Stimulated activated CD8-positive, alpha-beta memory T cell treated with anti-CD3 and anti-CD28 coated beads, Interleukin-15, amount 100 ng/mL, for 4 hours (primary cell): ENCODE data around the gene MAPK7.
A peak's percentile ranks its signal among the peaks of the same experiment; 100 is the strongest.

Source experiments
- DNase-seq, 2 donors: peaks; one replicate each; pipeline ENCODE4 v3.0.0-alpha.2; 2020; ENCODE audit warnings: low read depth in 2 of 2

The MAPK7 gene

DNA sequence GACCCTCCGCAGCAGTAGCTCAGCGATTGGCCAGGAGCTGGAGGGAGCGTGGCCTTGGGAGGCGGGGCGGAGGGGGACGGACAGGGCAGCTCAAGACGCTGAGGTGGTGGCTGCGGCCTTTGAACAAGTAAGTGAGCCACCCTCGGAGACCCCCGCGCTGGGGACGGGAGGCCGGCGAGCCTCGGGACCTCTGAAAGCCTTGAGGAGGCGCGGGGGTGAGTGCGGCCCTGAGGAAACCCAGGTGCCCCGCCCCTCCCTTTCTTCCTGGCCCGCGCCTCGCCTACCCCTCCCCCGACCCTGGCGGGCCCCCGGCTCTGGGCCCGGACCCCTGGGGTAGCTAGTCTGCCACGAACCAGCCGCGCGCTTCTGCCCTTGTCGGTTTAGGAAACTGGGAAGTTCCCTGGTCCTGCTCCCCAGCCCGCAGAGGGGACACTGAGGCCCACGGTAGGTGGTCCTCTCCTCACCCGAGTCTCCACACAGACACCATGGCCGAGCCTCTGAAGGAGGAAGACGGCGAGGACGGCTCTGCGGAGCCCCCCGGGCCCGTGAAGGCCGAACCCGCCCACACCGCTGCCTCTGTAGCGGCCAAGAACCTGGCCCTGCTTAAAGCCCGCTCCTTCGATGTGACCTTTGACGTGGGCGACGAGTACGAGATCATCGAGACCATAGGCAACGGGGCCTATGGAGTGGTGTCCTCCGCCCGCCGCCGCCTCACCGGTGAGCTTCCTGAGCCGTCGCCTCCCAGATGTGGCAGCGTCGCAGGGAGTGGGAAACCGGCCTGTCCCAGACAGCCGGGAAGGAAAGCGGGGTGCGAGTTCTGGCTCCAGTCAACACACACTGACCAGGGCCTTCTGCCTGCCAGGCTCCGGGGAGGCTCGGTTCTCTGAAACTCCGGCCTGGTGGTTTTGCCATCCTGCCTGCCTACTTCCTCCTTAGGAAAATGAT is at the start of gene MAPK7:
Gene MAPK7, plus strand, starts transcription at position 83 of the 945 bp plus-strand sequence. Its CDS starts 403 bp downstream, at position 486.
- no peak for DNase-seq

DNA sequence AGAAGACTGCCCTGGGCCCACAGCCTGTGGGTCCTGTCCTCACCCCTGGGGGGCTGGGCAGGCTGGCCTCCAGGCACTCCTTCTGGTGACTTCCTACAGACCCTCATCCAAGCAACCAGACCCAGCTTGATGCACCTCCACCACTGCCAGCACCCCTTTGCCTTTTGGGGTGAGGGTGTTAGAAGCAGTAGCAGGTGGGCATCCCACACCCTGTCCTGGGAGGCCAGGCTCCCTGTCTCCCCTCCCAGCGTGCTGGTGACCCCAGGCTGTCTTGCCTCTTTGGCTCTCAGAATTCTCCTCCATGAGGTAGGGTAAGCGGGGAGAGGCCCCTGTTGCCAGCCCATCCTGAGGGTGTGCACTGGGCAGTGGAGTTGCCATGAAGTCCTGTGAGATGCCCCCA is 49.2 kb upstream of the MAPK7 start:
- no peak for DNase-seq

DNA sequence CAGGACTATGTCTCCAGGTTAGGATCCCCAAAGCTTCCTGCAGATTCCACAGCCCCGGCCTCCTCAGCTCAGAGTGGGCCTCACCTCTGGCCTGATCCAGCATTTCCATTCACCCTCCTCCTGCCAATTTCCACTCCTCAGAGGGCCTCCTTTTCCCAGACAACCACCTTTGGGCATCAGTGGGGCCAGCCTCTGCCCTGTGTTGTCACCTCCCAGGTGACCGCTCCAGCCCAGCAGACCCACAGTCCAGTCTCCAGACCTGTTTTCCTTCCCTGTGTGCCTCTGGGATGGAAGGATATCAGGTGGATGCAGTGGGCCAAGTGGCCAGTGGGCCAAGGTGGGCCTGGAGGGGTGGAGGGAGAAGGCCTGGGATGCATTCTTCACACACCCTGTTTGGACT is 48.5 kb upstream of the MAPK7 start:
- DNase-seq, result no peak

DNA sequence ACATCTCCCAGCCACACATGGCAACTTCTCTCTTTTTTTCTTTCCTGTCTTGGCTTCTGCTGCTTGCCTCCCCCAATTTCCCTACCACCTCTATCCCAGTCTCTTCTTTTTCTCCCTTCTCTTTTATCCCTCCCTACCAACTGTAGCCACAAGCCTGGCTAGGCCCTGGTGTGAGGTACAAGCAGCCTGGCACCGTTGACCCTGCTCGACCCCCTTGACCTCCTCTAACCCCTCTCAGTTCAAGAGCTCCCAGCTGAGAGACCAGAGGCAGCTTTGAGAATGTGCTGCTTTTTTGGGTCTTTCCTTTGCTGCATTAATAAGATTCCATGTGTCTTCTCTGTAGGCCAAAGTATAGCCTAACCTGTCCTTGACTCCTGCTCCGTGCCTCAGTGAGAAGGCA is 48.0 kb upstream of the MAPK7 start:
- no peak for DNase-seq

DNA sequence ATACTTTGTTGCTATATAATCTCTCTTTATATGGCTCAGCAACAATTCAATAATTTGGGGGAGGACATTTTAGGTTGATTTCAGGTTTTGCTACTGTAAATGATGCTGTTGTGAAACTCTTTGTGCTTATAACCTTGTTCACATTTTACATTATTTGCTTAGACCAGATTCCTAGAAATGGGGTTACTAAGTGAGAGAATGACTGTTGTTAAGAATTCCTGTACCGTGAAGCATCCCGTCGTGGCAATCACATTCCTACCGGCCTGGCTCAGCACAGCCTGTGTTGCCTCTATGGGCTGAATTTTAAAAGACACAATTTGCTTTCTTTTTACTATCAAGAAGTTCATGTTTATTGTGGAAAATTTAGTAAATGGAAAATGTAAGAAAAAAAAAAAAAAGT is 47.2 kb upstream of the MAPK7 start:
- no peak for DNase-seq

DNA sequence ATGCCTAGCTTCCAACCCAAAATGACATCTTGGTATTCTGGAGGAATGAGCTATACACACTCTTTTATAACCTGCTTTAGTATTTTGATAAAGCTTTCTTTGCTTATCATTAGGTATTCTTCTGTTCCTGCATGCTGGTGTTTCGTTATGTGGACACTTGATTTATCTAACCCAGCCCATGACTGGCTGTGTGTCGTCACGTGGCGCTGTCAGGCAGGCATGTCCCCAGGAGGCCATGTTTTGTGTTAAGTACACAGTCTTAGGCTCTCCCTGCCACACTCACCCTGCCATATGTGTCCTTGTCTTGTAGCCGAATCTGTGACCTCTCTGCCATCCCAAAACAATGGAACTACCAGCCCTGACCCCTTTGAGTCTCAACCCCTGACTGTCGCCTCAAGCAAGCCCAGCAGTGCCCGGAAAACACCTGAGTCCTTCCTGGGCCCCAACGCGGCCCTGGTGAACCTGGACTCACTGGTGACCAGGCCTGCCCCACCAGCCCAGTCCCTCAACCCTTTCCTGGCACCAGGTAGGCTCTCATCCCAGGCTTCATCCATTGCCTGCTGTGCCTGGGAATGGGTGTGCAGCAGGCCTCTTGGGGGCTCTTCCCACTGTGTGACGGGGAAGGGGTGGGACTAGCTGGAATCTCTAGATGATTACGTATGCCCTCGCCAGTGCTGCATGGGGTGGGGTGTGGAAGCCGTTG is 46.6 kb upstream of the MAPK7 start:
- DNase-seq, result no peak

DNA sequence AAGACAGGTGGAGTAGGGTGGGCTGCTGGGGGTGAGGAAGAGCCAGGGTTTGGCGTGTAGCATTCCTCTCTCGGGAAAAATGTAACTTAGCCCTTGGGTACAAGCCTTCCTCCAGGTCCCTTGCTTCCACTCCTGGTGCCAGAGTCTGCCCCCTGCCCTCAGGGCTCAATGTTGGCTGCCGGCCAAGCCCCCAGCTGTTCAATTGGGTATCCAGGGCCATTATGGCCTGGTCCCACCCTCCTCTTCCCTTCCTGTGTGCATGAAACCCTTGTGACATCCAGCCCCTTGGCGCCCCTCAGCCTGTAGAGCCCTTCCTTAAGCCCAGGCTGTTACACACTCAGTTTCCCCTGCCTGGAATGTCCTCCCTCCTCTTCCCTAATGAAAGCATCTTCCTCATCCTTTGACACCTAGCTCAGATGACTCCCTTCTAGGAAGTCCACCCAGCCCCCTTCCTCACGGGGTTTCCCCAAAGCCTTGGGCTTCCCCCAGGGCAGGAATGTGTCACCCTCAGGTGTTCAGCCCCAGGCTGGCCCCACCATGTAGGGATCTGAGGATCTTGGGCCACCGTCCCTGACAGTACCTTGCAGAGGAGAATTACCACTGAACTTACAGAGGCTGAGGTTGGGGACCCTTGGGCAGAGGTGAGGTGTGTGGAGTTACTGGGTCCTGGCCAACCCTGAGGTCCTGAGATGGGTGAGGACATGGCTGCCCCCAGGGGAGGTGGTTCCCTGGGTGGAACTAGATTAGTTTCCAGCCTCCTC is 45.7 kb upstream of the MAPK7 start:
- DNase-seq, result no peak

DNA sequence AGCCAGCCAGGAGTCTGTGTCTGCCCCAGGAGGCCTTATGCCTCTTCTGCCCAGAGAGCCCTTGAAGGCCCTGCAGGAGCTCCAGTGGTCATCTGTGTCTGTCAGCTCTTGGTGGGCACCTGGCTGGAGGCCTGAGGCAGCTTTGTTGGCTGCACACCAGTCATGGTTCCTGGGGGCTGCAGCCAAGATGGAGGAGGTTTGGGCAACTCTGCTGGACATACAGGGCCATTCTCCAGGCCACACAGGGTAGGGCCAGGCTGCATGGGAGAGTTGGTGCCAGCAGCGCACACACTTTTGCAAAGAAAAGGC is 45.2 kb upstream of the MAPK7 start:
- DNase-seq, result no peak

DNA sequence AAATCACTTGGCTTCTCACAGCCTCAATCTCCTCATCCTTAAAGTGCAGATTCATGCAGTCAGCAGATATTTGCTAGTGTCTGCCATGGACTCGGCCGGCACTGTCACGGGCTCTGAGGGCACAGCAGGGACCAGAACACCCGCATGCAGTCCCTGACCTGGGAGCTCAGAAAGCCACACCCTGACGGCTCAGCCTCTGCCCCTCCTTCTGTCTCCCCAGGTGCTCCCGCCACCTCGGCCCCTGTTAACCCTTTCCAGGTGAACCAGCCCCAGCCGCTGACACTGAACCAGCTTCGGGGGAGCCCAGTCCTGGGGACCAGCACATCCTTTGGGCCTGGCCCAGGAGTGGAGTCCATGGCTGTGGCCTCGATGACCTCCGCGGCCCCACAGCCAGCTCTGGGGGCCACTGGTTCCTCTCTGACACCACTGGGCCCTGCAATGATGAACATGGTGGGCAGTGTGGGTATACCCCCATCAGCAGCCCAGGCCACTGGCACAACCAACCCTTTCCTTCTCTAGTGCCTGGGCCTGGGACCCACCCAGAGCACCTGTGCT is 44.5 kb upstream of the MAPK7 start:
- no peak for DNase-seq

DNA sequence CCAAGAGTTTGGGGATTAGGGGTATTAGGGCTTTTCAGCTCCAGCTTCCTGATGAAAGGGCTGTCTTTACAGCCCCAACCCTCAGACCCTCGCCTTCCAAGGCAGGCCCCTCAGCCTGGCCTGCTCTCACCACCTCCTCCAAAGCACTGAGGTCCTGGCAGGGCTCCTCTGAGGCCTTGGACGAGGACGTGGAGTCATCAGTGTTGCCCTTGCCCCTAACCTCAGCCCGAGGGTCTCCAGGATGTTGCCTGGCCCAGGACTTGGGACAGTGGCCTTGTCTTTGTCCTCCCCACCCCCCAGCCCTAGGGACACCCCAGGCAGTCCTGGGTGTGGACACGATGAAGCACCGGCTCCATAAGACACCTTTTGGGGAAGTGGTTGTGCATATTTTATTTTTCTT is 44.0 kb upstream of the MAPK7 start:
- no peak for DNase-seq

DNA sequence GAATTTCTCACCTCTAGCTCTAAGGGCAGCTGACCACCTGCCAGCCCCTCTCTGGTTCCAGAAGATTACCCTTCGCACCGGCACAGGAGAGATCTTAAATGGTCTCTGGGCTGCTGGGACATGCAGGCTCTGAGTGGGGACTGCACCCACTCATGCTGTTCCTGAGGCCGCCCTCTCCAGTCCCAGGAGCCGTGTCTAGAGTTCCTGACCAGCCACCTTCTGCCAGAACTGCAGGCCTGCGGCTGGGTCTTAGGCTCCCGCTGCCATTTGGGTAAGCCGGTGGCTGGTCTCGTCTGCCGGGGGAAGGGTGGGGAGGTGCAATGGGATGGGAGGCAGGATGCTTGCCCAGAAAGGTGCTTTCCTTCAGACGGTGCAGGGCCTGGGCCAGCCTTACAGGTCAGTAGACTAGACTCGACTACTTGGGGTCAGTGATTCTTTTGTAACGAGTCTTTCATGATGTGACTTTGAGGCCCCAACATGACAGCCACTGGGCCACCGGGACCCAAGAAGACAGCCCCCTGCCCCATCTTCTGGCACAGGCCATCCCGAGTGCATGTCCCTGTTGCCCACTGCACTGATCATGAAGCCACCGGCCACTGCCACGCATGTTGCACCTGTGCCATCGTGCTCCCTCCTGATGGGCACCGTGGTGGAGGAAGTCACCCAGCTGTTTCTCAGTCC is 42.2 kb upstream of the MAPK7 start:
- no peak for DNase-seq

DNA sequence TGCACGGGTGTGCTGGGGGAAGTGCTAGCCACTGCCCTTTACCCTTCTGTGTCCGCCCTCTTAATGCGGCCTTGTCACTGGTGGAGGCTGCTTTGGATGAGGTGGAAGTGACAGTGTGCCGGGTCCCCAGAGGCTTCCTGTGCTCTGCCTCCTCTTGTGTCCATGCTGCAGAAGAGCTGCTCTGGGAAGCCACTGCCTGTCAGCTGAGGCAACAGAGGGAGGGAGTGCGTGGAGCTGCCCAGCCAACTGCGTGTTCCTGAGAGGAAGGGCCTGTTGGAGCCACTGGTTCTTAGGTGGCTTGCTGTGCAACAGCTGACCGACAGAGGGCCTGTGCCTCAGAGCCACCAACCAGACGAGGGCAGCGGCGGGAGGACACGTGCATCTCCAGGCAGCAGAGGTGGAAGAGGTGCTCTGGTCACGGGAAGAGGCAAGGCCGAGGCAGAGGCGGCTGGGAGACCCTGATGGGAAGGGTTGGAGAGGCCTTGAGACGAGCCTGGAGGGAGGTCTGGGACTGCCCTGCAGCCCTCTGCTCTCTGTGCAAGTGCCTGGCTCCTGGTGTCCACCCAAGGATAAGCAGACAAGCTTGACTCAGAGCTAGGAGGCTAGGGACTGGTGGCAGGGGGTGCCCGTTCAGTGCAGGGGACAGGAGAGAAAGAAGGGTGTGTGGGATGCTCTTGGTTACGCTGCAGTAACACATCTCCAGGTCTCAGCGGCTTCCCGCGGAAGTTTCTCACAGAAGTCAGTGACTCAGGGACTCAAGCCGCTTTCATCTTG is 41.2 kb upstream of the MAPK7 start:
- no peak for DNase-seq

DNA sequence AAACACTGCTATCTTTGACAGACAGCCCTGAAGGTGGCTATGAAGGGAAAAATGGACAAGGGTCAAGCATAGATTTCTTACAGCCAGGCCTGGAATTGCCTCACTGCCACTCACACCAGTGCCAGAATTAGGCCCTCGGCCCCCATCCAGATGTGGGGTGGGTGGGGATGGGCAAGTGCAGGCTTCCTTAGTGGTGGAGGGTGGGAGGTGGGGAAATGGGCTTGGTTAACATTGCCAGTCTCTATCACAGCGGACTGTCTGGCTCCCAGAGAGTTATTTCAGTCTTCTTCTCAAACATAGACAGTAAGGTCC is 40.6 kb upstream of the MAPK7 start:
- no peak for DNase-seq

DNA sequence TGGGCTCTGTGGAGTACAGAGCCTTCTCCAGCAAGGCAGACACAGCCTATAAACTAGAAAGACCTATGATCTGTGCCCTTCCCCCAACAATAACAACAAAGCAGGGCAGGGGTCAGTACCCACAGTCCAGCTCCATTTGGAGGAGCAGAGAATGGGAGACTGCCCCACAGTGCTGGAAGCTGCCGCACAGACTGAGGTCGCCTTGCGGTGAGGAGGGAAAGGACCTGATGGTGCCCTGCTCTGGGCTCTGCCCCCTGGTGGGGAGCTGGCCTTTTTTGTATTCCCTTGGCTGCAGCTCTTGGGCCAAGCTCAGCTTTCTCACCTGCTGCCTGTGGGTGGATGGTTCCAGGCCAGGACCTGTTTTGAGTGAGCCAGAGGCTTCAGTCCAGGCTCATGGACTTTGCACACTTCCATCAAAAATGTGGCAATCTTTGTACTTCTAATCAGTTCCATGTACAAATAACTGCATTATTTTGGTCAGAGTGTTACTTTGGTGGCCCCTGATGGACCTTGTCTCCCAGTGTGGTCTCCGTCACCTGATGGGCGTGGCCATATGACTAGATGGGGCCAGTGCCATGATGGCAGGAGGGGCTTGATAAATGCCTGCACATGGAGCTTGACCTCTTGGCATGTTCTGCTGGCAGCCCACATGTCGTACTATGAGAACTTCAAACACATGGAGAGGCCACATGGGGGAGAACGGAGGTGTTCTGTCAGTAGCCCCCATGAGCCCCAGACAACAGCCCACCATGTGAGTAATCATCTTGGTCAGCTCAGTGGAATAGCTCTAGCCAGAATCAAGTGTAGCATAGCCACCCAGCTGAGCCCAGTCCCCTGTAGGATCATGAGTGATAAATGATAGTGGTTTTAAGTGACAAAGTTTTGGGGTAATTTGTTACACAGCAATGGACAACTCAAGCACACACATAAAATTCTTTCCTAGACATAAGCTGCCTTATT is 40.0 kb upstream of the MAPK7 start:
- DNase-seq, result peak in 1 of 2 donors; percentile 31

DNA sequence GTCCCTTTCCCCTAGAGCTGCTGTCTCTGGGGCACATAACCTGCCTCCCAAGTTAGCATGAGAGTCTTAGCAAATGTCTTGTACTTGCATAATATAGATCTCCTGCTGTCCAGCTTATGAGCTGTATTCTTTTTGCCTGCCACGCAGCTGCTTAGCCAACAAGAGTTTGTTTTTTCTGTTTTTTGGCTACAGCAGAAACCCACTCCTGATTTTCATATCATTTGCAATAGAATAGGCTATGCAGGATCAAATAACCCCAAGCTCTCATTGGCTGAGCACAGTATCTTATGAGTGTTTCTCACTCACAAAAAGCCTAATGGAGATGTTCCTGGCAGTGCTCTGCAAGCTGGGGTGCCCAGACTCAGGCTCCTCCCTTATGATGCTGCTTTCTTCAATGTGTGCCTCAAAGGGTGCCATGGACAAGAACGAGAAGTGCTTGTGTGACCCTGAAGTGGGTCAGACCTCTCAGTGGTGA is 38.9 kb upstream of the MAPK7 start:
- DNase-seq, result no peak

DNA sequence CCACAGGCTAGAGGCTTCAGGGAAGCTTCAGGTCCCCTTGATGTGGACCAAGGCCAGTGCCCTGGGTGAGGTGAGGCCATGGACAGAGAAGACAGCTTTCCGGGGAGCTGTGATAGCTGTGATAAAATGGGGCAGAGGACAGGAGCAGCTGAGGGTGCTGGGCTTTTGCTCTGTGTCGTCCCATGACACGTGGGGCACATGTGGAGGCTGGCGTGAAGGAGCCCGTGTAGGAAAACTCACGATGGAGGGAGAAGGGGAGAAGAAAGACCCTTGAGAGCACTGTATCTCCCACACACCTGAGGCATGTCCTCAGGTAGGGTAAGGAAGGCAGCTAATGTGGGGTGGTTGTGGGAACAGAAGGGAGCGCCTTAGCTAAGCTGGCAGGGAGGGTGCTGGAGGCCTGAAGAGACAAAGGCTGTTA is 37.1 kb upstream of the MAPK7 start:
- DNase-seq, result no peak

DNA sequence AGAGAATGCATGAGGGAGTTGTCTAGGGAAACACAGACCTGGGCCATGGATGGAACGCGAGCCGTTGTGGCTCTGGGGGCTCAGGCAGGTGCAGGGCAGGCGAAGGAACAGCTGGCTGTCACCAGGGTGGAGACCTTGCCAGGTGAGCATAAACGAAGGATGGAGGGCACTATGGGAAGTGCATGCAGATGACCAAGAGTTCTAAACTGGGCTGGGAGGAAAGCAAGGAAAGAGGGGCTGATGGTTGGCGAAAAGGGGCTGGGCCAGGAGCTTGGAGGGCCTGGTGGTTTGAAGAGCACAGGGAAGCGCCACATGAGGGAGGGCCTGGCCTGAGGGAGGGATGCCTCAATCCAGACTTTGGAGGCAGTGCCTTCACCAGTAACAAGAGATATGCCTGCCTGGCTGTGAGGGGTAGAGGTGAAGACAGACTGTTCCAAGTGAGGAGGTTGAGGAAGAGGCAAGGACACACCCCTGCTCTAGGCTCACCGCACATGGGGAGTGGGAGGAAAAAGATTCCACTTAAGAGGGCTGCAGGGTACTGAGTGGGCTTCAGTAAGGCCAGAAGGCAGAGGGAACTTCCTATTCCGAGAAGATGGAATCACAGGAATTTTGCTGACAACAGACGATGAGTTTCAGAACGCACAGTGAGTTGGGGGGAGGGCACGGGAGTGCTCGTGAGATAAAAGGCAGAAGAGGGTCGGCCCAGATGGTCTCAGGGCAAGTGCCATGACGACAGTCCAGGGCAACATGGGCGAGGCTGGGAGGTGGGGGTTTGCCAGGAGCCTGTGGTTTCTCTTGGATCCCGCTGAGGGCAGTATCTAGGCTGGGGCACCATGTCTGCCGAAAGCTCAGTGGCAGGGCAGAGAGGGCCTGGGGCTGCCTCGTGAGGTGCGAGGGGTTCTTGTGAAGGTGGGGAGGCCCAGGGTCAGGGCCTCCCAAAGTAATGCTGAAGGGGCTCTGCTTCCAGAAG is 36.4 kb upstream of the MAPK7 start:
- DNase-seq, result no peak

DNA sequence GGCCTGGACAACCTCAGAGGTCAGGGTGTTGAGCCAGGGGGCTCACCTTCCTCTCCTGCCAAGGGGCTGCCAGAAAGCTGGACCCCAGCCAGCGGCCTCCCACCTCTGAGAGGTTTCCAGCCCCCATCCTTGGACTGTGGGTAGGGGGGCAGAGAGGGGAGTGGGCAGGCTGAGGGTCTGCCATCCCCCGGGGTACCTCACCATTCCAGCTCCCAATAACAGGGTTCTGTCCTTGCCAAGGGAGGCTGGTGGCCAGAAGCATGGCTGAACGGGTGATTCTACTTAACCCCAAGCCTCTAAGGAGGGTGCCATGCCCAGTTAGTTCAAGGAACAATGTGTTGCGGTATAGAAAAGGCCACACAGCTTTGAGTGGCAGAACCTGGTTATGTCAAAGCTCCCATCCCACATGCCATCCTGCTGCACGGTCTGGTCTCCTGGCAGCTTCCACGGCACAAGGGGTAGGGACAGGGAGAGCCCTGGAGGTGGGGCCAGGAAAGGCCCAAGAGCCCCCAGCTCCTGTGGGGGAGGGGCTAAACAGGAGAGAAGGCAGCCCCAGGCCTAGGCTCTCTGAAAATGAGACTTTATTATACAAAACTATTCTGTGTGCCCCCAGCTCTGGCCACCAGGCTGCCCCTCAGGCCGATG is 35.6 kb upstream of the MAPK7 start:
- no peak for DNase-seq
